T47D (cell line): ENCODE results near the gene MKX.

ENCODE experiments used
- DNase-seq, 2 experiments: peaks; one replicate each; pipeline versions ENCODE4 v3.0.0 to v3.0.0-alpha.2; 2011 to 2012; ENCODE audit warnings: low read depth in 1 of 2, low spot score in 1 of 2
- JUND ChIP-seq: IDR thresholded peaks from 2 replicates; pipeline ENCODE4 v1.6.1; 2012; ENCODE audit warnings: low read depth
- in situ Hi-C: cut with HindIII; loops from 2 replicates; pipeline ENCODE4 v1.10.0; 2016; ENCODE audit warnings: low sequenced_read_pairs, low pct_unique_long_range_greater_than_20kb

The MKX gene

DNA sequence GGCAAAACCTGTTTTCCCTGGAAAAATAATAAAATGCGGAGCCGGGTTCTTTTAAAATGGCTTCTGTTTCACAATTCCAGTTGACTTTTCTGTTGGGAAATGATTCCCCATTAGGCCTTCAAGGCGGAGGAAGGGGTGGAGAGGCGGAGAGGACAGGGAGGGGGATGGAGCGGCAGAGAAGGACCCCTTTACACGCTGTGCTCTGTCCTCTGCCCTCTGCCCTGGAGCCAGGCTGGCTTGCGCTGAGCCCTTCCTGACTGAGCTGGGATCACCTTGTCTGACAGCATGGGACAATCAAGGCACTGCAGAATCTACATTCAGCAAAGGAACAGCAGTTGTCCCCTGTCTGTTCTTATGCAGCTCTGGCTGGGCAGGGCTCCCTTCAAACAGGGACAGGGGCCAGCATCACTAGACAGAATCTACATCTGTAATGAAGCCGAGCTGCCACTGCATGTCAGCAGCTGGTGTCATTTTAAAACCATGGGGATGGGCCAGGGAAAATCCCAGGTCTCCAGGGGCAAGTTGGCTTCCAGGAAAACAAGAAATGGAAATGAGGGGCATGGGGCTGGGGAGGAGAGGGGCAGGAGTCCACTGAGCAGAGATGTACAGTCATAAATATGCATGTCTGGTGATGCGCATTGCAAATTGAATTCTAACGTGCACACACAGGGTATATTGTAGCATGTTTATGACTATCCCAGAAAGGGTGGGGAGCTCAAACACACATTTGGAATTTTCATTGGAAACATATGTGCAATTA is 120.0 kb downstream of the MKX start:
- TF ChIP-seq JUND = no peak
- in situ Hi-C loops = no loop called here
- no peak for DNase-seq

DNA sequence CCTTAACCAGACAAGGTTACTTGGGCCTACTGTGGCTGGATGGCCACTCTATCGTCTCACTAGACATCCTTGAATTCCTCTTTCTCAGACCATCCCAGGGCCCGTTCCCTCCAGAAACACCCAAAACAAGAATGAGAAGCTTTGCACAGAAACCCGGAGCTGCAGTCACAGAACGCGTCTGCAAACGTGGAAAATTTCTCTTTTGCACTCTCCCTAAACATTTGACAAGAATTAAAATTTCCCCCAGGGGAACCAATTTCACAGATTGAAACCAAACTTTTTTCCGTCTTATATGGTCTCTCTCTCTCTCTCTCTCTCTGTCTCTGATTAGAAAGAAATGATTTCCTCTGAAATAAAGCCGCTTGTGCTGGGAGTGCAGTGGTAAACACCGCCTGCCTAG is 120.7 kb downstream of the MKX start:
- in situ Hi-C loops = no loop called here
- no peak for TF ChIP-seq JUND
- no peak for DNase-seq
